ENCODE results near the gene IL1RL1.

IL1RL1 gene

DNA sequence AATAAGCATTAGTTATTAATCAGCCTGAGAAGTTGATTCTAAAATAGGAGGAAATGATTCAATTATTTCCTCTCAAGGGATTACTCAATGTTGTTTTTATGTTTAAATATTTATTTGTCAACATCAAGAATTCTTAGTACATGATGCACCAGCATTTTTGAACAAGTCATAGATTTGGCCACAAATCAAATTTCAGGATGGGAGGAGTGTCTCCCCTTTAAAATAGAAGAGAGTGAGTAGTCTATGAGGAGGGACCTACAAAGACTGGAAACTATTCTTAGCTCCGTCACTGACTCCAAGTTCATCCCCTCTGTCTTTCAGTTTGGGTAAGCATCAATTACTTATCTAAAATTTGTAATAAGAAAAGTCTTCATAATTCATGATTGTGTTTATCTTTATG lies 25.6 kb downstream of the IL1RL1 start:
- CTCF ChIA-PET, result interaction anchor here (1.4 to 4.0 kb wide), 3 partner anchors 11 to 96 kb away, joined by 3 to 21 read pairs (median 5); no protein-coding TSS in a partner anchor
- TF ChIP-seq, protein P1, sequence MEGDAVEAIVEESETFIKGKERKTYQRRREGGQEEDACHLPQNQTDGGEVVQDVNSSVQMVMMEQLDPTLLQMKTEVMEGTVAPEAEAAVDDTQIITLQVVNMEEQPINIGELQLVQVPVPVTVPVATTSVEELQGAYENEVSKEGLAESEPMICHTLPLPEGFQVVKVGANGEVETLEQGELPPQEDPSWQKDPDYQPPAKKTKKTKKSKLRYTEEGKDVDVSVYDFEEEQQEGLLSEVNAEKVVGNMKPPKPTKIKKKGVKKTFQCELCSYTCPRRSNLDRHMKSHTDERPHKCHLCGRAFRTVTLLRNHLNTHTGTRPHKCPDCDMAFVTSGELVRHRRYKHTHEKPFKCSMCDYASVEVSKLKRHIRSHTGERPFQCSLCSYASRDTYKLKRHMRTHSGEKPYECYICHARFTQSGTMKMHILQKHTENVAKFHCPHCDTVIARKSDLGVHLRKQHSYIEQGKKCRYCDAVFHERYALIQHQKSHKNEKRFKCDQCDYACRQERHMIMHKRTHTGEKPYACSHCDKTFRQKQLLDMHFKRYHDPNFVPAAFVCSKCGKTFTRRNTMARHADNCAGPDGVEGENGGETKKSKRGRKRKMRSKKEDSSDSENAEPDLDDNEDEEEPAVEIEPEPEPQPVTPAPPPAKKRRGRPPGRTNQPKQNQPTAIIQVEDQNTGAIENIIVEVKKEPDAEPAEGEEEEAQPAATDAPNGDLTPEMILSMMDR (IDR thresholded peaks at IDR 0.05; ENCODE audit: control extremely low read depth, extremely low read depth, low read depth, missing control alignments), result no peak
- POLR2A ChIA-PET, result no interaction called here
- DNase-seq (ENCODE audit: extremely low spot score), result no peak

DNA sequence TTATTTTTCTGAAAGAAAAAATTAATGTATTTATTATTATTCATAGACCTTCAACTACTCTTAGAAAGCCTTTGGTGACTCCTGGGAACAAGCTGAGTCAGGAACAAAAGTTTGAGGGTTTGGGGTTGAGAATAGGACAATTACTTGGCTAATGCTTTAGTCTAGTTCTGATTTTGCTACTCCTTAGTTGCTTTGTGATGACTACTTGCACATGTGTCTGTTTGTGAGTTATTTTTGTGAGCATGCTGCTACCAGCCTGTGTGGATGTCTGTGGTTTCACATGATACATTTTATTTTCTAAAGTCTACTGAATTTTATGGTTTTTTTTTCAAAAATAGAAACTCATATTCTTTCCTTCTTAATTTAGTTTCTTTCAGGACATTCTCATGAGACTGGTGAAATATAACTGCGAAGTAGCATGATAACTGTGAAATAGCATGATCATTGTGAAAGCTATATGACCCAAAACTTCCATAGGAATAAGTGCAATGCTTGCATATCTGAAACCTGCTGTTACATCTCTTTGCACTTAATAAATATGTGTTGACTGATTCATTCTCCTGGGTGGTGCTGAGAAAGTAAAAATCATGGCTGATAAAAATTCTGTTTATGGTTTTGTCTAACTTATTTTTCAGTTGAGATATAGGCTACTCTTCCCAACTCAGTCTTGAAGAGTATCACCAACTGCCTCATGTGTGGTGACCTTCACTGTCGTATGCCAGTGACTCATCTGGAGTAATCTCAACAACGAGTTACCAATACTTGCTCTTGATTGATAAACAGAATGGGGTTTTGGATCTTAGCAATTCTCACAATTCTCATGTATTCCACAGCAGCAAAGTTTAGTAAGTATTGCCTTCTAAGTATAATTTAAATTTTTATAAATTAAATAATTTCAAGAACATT lies 26.4 kb downstream of the IL1RL1 start:
- TF ChIP-seq, protein P1 (IDR thresholded peaks at IDR 0.05; ENCODE audit: control extremely low read depth, extremely low read depth, low read depth, missing control alignments), result no peak
- ChIA-PET POLR2A (no interaction called here), CTCF (interaction anchor here (4.0 kb wide), 1 partner anchor 10 kb away, joined by 21 read pairs; no protein-coding TSS in a partner anchor)
- DNase-seq (ENCODE audit: extremely low spot score), result no peak

DNA sequence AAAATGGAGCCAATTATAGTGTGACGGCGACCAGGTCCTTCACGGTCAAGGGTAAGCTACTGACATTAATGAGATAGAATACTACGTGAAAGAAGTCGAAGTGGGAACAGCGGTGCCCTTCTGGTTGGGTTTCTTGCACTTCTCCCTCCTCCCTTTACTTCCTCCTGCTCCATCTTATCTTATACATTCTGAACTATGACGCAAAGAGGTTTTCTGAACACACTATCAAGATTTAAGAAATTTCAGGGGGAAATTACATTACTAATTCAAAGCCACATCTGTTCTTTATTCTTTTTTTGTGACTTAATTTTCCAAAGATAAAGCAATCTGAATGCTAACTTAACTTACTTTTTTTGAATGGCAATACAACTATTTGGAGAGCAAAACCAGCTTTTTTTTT lies 29.4 kb downstream of the IL1RL1 start:
- TF ChIP-seq, protein P1 (IDR thresholded peaks at IDR 0.05; ENCODE audit: control extremely low read depth, extremely low read depth, low read depth, missing control alignments), result no peak
- no peak for DNase-seq (ENCODE audit: extremely low spot score)
- POLR2A ChIA-PET, result no interaction called here
- CTCF ChIA-PET, result interaction anchor here (0.9 kb wide), 1 partner anchor 15 kb away, joined by 3 read pairs; no protein-coding TSS in a partner anchor

DNA sequence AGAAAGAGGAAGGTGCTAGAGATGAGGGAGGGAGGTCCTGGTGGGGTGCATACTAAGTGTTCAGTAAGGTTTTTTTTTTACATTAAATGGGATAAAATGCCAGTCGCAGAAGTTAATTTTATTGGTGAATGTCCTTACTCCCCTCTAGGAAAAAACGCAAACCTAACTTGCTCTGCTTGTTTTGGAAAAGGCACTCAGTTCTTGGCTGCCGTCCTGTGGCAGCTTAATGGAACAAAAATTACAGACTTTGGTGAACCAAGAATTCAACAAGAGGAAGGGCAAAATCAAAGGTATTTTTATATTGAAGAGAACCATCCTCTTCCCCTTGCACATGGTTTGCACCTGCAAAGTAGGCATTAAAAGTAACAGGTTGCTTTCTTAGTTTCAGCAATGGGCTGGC lies 31.5 kb downstream of the IL1RL1 start:
- ChIA-PET CTCF (interaction anchor here (1.0 kb wide), 1 partner anchor 13 kb away, joined by 3 read pairs; no protein-coding TSS in a partner anchor), POLR2A (no interaction called here)
- no peak for DNase-seq (ENCODE audit: extremely low spot score)
- TF ChIP-seq, protein P1 (IDR thresholded peaks at IDR 0.05; ENCODE audit: control extremely low read depth, extremely low read depth, low read depth, missing control alignments), result no peak

DNA sequence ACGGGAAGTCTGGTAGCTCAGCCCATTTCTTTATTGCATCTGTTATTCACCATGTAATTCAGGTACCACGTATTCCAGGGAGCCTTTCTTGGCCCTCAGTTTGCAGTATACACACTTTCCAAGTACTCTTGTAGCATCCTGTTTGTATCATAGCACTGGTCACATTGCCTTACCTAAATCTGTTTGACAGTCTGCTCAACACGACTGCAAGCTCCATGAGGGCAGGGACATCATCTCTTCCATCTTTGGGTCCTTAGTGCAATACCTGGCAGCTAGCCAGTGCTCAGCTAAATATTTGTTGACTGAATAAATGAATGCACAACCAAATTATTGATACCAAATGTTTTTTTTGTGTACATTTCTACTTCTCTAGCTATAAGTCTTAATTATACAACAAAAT lies 33.0 kb downstream of the IL1RL1 start:
- TF ChIP-seq, protein P1 (IDR thresholded peaks at IDR 0.05; ENCODE audit: control extremely low read depth, extremely low read depth, low read depth, missing control alignments), result no peak
- ChIA-PET POLR2A (no interaction called here), CTCF (interaction anchor here (1.3 kb wide), 2 partner anchors 99 to 103 kb away, joined by 3 to 4 read pairs; no protein-coding TSS in a partner anchor)
- no peak for DNase-seq (ENCODE audit: extremely low spot score)

DNA sequence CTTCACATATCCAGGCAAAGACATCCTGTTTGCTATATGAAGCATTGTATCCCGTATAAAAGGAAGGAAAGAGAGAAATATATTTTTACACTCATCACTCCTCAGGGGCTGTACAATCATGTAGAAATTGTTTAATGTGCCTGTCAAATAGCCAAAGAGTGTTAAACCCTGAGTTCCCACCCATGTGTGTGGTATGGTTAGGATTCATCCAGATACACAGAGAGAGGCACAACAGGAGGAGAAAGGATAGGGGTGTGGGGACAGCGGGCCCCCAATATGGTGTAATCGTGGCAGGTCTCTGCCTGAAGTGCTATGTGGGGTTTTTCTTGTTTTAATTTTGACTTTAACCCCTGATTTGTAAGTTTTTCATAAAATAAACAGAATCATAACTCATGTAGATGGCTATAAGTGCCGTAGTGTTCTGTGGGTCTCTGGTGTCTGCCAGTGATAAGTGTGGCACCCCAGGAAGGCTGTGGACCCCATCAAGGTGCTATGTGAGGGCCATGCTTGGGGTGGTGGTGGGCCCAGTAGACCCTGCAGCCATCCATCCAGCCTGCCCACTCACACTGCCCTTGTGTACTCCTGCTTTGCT lies 34.1 kb downstream of the IL1RL1 start:
- ChIA-PET CTCF (no interaction called here), POLR2A (no interaction called here)
- DNase-seq (ENCODE audit: extremely low spot score), result no peak
- TF ChIP-seq, protein P1 (IDR thresholded peaks at IDR 0.05; ENCODE audit: control extremely low read depth, extremely low read depth, low read depth, missing control alignments), result no peak

Data from GM10248 (cell line).